Left ventricle myocardium inferior (tissue), 1 donor: Measurements from ENCODE around the gene TAF4. TPM values are rescaled to one million over a fixed set of nuclear protein-coding genes. Genes with fewer than 3 reads are reported as not detected.
"Not testable (repeated sequence)": the region's sequence is repeated elsewhere in the genome, so short reads cannot be mapped to it uniquely, and the experiment has no call there.

ENCODE experiments used
- DNase-seq: peaks from one replicate; pipeline ENCODE4 v3.0.0-alpha.2; 2020
- H3K27ac ChIP-seq: fragments of 200-600 bp; replicated peaks from 2 replicates; pipeline ENCODE4 v1.8.0; 2021
- H3K27me3 ChIP-seq: fragments of 200-600 bp; 2 replicates; pipeline ENCODE4 v1.8.0; 2021; ENCODE audit warnings: low read depth
- H3K36me3 ChIP-seq: fragments of 200-600 bp; 2 replicates; pipeline ENCODE4 v1.8.0; 2021
- H3K4me1 ChIP-seq: fragments of 200-600 bp; 2 replicates; pipeline ENCODE4 v1.8.0; 2021
- H3K4me3 ChIP-seq: fragments of 200-600 bp; 2 replicates; pipeline ENCODE4 v1.8.0; 2021; ENCODE audit warnings: mild to moderate bottlenecking, moderate library complexity
- H3K9me3 ChIP-seq: fragments of 200-600 bp; replicated peaks from 2 replicates; pipeline ENCODE4 v1.8.0; 2021
- intact Hi-C: fragments of 100-400 bp; cut with micrococcal nuclease; formaldehyde crosslinking; loops from one replicate; pipeline ENCODE4 v1.11.0; 2022
- total RNA-seq: library from RNA; stranded (reverse); fragmentation: NEBNext Ultra II Directional; extraction: Animal tissue kit (Norgen Biotek cat#: 25700); gene quantifications from one replicate; pipeline ENCODE4 v1.2.1, GENCODE V29; 2021
- TF ChIP-seq, protein P1 (sequence below): fragments of 200-600 bp; IDR thresholded peaks from 2 replicates; pipeline ENCODE4 v1.8.0; 2021; ENCODE audit warnings: antibody characterized with exemption, mild to moderate bottlenecking, borderline replicate concordance
- donor health status: DM: no; HTN: yes; CAD: no; lungs with severe emphysema.

TAF4 gene
- total RNA-seq, 1 donor from 2014 or later, result 11.8 TPM

DNA sequence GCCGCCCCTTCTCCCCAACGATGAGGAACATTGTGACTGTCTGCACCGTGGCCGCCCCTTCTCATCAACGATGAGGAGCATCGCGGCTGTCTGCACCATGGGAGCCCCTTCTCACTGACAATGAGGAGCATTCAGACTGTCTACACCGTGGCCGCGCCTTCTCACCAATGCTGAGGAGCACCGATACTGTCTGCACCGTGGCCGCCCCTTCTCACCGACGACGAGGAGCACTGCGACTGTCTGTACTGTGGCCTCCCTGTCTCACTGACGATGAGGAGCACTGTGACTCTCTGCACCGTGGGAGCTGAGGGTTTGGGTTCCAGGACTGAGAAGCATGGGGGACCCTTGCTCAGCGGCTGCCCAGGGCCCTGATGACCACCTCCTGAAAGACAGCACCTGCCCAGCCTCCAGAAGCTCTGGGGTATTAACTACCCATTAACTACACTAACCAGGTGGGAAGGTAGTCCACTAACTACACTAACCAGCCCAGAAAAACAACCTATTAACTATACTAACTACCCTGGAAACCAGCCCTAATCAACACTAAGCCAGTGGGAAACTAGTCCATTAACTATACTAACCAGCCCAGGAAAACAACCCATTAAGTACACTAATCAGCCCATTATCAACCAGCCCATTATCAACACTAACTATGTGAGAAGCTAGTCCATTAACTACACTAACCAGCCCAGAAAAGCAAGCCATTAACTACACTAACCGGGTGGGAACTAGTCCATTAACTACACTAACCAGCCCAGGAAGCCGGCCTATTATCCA lies 116.9 kb downstream of the TAF4 start:
- H3K27me3 ChIP-seq, result peaks cover 26% of the 10 kb centered on the region
- no peak overlapping the region for H3K27ac ChIP-seq
- H3K36me3 ChIP-seq, result no peaks in the 10 kb centered on the region
- TF ChIP-seq, protein P1, sequence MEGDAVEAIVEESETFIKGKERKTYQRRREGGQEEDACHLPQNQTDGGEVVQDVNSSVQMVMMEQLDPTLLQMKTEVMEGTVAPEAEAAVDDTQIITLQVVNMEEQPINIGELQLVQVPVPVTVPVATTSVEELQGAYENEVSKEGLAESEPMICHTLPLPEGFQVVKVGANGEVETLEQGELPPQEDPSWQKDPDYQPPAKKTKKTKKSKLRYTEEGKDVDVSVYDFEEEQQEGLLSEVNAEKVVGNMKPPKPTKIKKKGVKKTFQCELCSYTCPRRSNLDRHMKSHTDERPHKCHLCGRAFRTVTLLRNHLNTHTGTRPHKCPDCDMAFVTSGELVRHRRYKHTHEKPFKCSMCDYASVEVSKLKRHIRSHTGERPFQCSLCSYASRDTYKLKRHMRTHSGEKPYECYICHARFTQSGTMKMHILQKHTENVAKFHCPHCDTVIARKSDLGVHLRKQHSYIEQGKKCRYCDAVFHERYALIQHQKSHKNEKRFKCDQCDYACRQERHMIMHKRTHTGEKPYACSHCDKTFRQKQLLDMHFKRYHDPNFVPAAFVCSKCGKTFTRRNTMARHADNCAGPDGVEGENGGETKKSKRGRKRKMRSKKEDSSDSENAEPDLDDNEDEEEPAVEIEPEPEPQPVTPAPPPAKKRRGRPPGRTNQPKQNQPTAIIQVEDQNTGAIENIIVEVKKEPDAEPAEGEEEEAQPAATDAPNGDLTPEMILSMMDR, result no peak
- no peak overlapping the region for H3K4me3 ChIP-seq
- DNase-seq, result no peak
- no peaks in the 10 kb centered on the region for H3K4me1 ChIP-seq
- intact Hi-C loops, result no loop called here
- H3K9me3 ChIP-seq, result no peaks in the 10 kb centered on the region

DNA sequence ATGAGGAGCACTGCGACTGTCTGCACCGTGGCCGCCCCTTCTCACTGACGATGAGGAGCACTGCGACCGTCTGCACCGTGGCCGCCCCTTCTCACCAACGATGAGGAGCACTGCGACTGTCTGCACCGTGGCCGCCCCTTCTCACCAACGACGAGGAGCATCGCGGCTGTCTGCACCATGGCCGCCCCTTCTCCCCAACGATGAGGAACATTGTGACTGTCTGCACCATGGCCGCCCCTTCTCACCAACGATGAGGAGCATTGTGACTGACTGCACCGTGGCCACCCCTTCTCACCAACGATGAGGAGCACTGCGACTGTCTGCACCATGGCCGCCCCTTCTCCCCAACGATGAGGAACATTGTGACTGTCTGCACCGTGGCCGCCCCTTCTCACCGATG lies 117.6 kb downstream of the TAF4 start:
- DNase-seq, H3K27ac ChIP-seq, H3K4me3 ChIP-seq, H3K9me3 ChIP-seq, intact Hi-C loops, H3K4me1 ChIP-seq, H3K36me3 ChIP-seq: not testable (repeated sequence)
- peaks cover 20% of the 10 kb centered on the region for H3K27me3 ChIP-seq

DNA sequence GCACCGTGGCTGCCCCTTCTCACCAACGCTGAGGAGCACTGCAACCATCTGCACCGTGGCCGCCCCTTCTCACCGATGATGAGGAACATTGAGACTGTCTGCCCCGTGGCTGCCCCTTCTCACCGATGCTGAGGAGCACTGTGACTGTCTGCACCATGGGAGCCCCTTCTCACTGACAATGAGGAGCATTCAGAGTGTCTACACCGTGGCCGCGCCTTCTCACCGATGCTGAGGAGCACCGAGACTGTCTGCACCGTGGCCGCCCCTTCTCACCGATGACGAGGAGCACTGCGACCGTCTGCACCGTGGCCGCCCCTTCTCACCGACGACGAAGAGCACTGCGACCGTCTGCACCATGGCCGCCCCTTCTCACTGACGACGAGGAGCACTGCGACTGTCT lies 120.2 kb downstream of the TAF4 start:
- H3K36me3 ChIP-seq, DNase-seq, H3K4me3 ChIP-seq, intact Hi-C loops, H3K9me3 ChIP-seq, H3K4me1 ChIP-seq, H3K27ac ChIP-seq, H3K27me3 ChIP-seq: not testable (repeated sequence)

DNA sequence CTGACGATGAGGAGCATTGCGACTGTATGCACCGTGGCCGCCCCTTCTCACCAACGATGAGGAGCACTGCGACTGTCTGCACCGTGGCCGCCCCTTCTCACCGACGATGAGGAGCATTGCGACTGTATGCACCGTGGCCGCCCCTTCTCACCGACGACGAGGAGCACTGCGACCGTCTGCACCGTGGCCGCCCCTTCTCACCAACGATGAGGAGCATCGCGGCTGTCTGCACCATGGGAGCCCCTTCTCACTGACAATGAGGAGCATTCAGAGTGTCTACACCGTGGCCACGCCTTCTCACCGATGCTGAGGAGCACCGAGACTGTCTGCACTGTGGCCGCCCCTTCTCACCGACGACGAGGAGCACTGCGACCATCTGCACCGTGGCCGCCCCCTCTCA lies 120.7 kb downstream of the TAF4 start:
- H3K27ac ChIP-seq, H3K4me1 ChIP-seq, H3K4me3 ChIP-seq, H3K27me3 ChIP-seq, intact Hi-C loops, DNase-seq, H3K36me3 ChIP-seq, H3K9me3 ChIP-seq: not testable (repeated sequence)

DNA sequence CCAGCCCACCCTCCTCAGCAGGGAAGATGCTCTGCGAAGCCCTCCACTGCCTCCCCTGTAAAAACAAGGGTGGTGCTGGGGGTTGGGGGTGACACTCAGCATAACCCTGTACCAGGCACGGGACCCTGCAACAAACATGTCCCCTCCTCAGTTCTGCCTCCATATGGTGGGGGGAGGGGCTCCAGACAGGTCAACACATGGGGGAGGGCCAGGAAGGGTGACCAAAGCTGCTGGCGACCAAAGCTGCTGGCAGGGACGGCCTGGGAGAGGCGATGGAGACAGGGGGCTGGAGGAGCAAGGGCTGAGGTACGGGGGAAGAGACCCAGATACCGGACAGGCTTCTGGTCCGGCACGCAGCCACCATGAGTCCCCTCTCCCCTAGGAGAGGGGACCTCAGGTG lies 123.2 kb downstream of the TAF4 start:
- Histone ChIP-seq H3K27ac (no peak overlapping the region), H3K4me3 (no peak overlapping the region), H3K4me1 (no peaks in the 10 kb centered on the region), H3K36me3 (no peaks in the 10 kb centered on the region), H3K27me3 (peaks cover 17% of the 10 kb centered on the region), H3K9me3 (no peaks in the 10 kb centered on the region)
- no peak for DNase-seq
- TF ChIP-seq, protein P1, result no peak
- intact Hi-C loops, result no loop called here

DNA sequence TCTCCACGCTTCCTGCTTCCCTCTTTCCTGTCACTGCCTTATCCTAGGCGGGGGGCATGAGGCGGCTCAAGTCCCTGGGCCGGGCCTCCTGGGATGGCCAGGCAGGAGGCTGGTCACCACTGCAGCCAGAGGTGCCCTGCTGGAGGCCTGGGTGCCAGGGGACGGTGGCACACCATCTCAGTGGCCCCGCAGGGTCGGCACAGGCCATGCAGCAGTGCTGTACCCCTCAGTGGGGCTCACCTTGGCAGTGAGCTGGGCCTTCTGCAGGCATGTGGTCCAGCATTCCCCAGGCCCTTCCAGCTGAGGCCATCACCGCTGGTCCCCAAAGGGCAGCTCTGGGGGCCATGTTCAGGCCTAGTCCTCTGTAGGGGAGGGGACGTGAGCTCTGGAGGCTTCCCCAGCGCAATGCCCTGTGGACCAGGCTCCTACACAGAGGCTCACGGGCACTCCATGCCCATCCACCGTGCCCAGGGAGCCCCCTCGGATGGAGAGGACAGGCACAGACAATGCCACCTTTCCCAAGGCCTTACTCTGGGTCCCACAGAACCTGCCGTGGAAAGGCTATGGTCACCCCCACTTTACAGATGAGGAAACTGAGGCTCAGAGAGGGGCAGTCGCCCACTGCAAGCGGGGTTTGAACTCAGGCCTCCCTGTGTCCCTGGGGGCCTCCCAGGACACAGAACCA lies 123.8 kb downstream of the TAF4 start:
- peak; percentile 7 for DNase-seq
- Histone ChIP-seq H3K9me3 (no peaks in the 10 kb centered on the region), H3K36me3 (no peaks in the 10 kb centered on the region), H3K27me3 (peaks cover 19% of the 10 kb centered on the region), H3K4me1 (no peaks in the 10 kb centered on the region), H3K27ac (no peak overlapping the region), H3K4me3 (no peak overlapping the region)
- TF ChIP-seq, protein P1, result no peak
- intact Hi-C loops, result no loop called here
